ENCODE results near the gene NEU1. TPM values are rescaled to one million over a fixed set of nuclear protein-coding genes. Genes with fewer than 3 reads are reported as not detected.
"Not testable (repeated sequence)": the region's sequence is repeated elsewhere in the genome, so short reads cannot be mapped to it uniquely, and the experiment has no call there.

Gene NEU1
- total and polyA plus RNA-seq, 4 donors = 27.6 to 42.4 (median 34.8) TPM

GRCh38 chr6:31908791-31909190, 46.2 kb upstream of the NEU1 start (continued):
- no peak for TF ChIP-seq REST (IDR thresholded peaks at IDR 0.05)

GRCh38 chr6:31908255-31908654, 45.6 kb upstream of the NEU1 start:
- H3K9ac ChIP-seq (ENCODE audit: low read depth in 1 of 2, low read length in 2 of 2); H3K27me3 ChIP-seq (ENCODE audit: control insufficient read depth in 4 of 4, insufficient read depth in 4 of 4, low read length in 3 of 4); H3K36me3 ChIP-seq (ENCODE audit: control insufficient read depth in 4 of 4, insufficient read depth in 3 of 4, low read depth in 1 of 4, low read length in 3 of 4); H3K9me3 ChIP-seq (ENCODE audit: control insufficient read depth in 4 of 4, low read length in 3 of 4); H3K4me1 ChIP-seq (ENCODE audit: control insufficient read depth in 4 of 4, insufficient read depth in 4 of 4, low read length in 3 of 4); H3K4me3 ChIP-seq (ENCODE audit: low read depth in 1 of 3, low read length in 3 of 3); DNase-seq (ENCODE audit: low spot score); H3K27ac ChIP-seq (ENCODE audit: low read depth in 1 of 2, low read length in 2 of 2): not testable (repeated sequence)
- WGBS = 94% methylated on average over 5 of the region's 5 CpGs

- peaks cover 2 to 17% (median 13%) of the 10 kb centered on the region in 4 donors for H3K4me1 ChIP-seq (ENCODE audit: control insufficient read depth in 4 of 4, insufficient read depth in 4 of 4, low read length in 3 of 4)
- no peaks in the 10 kb centered on the region for H3K9me3 ChIP-seq (ENCODE audit: control insufficient read depth in 4 of 4, low read length in 3 of 4)
- no peak overlapping the region for H3K4me3 ChIP-seq (ENCODE audit: low read depth in 1 of 3, low read length in 3 of 3)
- 34% methylated on average over 7 of the region's 7 CpGs for WGBS
- no peaks in the 10 kb centered on the region for H3K27me3 ChIP-seq (ENCODE audit: control insufficient read depth in 4 of 4, insufficient read depth in 4 of 4, low read length in 3 of 4)
- TF ChIP-seq YY1 (IDR thresholded peaks at IDR 0.05) (no peak), RAD21 (IDR thresholded peaks at IDR 0.05) (peak; percentile 5 to 37)
- H3K9ac ChIP-seq (ENCODE audit: low read depth in 1 of 2, low read length in 2 of 2) = no peak overlapping the region
- DNase-seq (ENCODE audit: low spot score) = no peak
- H3K36me3 ChIP-seq (ENCODE audit: control insufficient read depth in 4 of 4, insufficient read depth in 3 of 4, low read depth in 1 of 4, low read length in 3 of 4) = no peaks in the 10 kb centered on the region
- no peak overlapping the region for H3K27ac ChIP-seq (ENCODE audit: low read depth in 1 of 2, low read length in 2 of 2)
Measured at GRCh38 chr6:31907158-31907813, 44.7 kb upstream of the NEU1 start.

- WGBS = 79% methylated on average over 8 of the region's 8 CpGs
- H3K27ac ChIP-seq (ENCODE audit: low read depth in 1 of 2, low read length in 2 of 2); DNase-seq (ENCODE audit: low spot score): not testable (repeated sequence)
Measured at GRCh38 chr6:31906727-31907126, 44.1 kb upstream of the NEU1 start.

GRCh38 chr6:31906122-31906521, 43.5 kb upstream of the NEU1 start:
- Histone ChIP-seq H3K36me3 (ENCODE audit: control insufficient read depth in 4 of 4, insufficient read depth in 3 of 4, low read depth in 1 of 4, low read length in 3 of 4) (no peaks in the 10 kb centered on the region), H3K27ac (ENCODE audit: low read depth in 1 of 2, low read length in 2 of 2) (no peak overlapping the region), H3K27me3 (ENCODE audit: control insufficient read depth in 4 of 4, insufficient read depth in 4 of 4, low read length in 3 of 4) (no peaks in the 10 kb centered on the region), H3K9me3 (ENCODE audit: control insufficient read depth in 4 of 4, low read length in 3 of 4) (no peaks in the 10 kb centered on the region), H3K4me3 (ENCODE audit: low read depth in 1 of 3, low read length in 3 of 3) (no peak overlapping the region), H3K9ac (ENCODE audit: low read depth in 1 of 2, low read length in 2 of 2) (no peak overlapping the region), H3K4me1 (ENCODE audit: control insufficient read depth in 4 of 4, insufficient read depth in 4 of 4, low read length in 3 of 4) (peaks cover 4 to 21% (median 15%) of the 10 kb centered on the region in 4 donors)
- WGBS = 79% methylated on average over 4 of the region's 4 CpGs
- no peak for DNase-seq (ENCODE audit: low spot score)
- no peak for TF ChIP-seq HNF4A (conservative IDR thresholded peaks at IDR 0.05)
- no peak for TF ChIP-seq HNF4G (IDR thresholded peaks at IDR 0.05)
- no peak for TF ChIP-seq SP1 (IDR thresholded peaks at IDR 0.05)
- TF ChIP-seq ATF3 (IDR thresholded peaks at IDR 0.05) = no peak
- no peak for TF ChIP-seq GABPA (IDR thresholded peaks at IDR 0.05 in 1 of 2, conservative IDR thresholded peaks at IDR 0.05 in 1 of 2)
- no peak for TF ChIP-seq FOXA2 (IDR thresholded peaks at IDR 0.05)
- TF ChIP-seq RAD21 (IDR thresholded peaks at IDR 0.05) = no peak
- TF ChIP-seq RXRA (IDR thresholded peaks at IDR 0.05) = no peak
- no peak for TF ChIP-seq FOXA1 (IDR thresholded peaks at IDR 0.05)
- TF ChIP-seq YY1 (IDR thresholded peaks at IDR 0.05) = no peak
- no peak for TF ChIP-seq MAX (IDR thresholded peaks at IDR 0.05)
- no peak for TF ChIP-seq JUND (IDR thresholded peaks at IDR 0.05)
- TF ChIP-seq ZBTB33 (IDR thresholded peaks at IDR 0.05) = no peak
- TF ChIP-seq TAF1 (conservative IDR thresholded peaks at IDR 0.05) = no peak

More at GRCh38 chr6:31906727-31907126, 44.1 kb upstream of the NEU1 start:
- H3K4me1 ChIP-seq (ENCODE audit: control insufficient read depth in 4 of 4, insufficient read depth in 4 of 4, low read length in 3 of 4) = peaks cover 2 to 18% (median 13%) of the 10 kb centered on the region in 4 donors
- H3K27me3 ChIP-seq (ENCODE audit: control insufficient read depth in 4 of 4, insufficient read depth in 4 of 4, low read length in 3 of 4); H3K36me3 ChIP-seq (ENCODE audit: control insufficient read depth in 4 of 4, insufficient read depth in 3 of 4, low read depth in 1 of 4, low read length in 3 of 4); H3K9ac ChIP-seq (ENCODE audit: low read depth in 1 of 2, low read length in 2 of 2); H3K4me3 ChIP-seq (ENCODE audit: low read depth in 1 of 3, low read length in 3 of 3); H3K9me3 ChIP-seq (ENCODE audit: control insufficient read depth in 4 of 4, low read length in 3 of 4): not testable (repeated sequence)
